ENCODE results near the gene CIBAR2. TPM values are rescaled to one million over a fixed set of nuclear protein-coding genes. Genes with fewer than 3 reads are reported as not detected.

The CIBAR2 gene
- total RNA-seq, 4 donors from 2014 or later, result 0.79 TPM; not detected in 3

DNA sequence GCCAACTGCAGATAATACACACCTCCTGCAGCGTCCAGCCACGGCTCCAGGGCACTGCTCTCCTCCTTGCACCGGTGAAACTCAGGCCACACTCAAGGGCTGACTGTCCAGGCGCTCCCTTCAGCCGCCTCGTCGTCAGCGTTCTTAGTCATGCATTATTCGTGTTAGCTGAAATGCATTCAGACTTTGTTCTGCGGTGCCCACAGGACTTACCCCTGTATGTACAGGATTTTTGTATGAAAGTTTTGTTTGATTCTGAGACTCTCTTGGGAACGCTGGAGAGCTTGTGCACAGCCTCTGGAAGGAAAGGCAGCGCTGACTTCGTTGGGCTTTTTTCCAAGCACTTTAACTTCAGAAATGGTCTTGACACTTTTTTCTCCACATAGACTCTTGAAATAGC, 22.1 kb downstream of the CIBAR2 start:
- no peaks in the 10 kb centered on the region for H3K9me3 ChIP-seq
- TF ChIP-seq CTCF (IDR thresholded peaks at IDR 0.05) (no peak), EP300 (IDR thresholded peaks at IDR 0.05; ENCODE audit: low read depth) (no peak), POLR2AphosphoS5 (IDR thresholded peaks at IDR 0.05) (no peak), POLR2A (IDR thresholded peaks at IDR 0.05) (no peak)
- no peaks in the 10 kb centered on the region for H3K27me3 ChIP-seq
- in situ Hi-C loops (cut with MboI; ENCODE audit: low pct_ligation_motif_present in 1 of 4, low pct_unique_long_range_greater_than_20kb in 1 of 4, low sequenced_read_pairs in 3 of 4), result no loop called here
- peaks cover 0 to 21% (median 16%) of the 10 kb centered on the region in 4 donors for H3K4me1 ChIP-seq
- 82% methylated on average over 13 of the region's 13 CpGs; no CpG with 5 or more reads in 1 of the 2 donors for WGBS, 2 donors (ENCODE audit: low coverage in 1 of 2)
- H3K36me3 ChIP-seq, result no peaks in the 10 kb centered on the region
- H3K27ac ChIP-seq, result no peak overlapping the region
- intact Hi-C loops (cut with DNase I; ENCODE audit: low total_unique reads), result no loop called here
- DNase-seq, result no peak
- H3K4me3 ChIP-seq, result no peak overlapping the region

DNA sequence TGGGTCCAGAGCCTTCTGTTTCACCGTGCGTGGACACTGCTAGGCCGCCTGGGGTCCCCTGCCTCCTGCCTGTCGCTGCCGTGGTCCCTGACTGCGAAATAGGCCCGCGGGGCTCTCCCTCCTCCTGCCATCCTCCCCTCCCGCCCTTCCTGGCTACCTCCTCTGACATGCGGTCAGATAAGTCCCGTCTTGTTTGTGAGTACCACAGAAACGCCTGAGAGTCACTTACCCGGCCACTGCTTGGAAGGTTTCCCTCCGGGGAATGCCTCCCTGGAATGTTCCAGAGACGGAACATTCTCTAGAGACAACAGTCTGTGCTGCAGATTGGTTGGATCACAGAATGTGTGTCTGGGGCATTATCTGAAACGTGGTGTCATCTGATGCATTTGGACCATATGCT, 22.7 kb downstream of the CIBAR2 start:
- intact Hi-C loops (cut with DNase I; ENCODE audit: low total_unique reads), result no loop called here
- H3K4me1 ChIP-seq, result peaks cover 0 to 21% (median 16%) of the 10 kb centered on the region in 4 donors
- no peak overlapping the region for H3K4me3 ChIP-seq
- no peak for TF ChIP-seq CTCF (IDR thresholded peaks at IDR 0.05)
- no peaks in the 10 kb centered on the region for H3K9me3 ChIP-seq
- in situ Hi-C loops (cut with MboI; ENCODE audit: low pct_ligation_motif_present in 1 of 4, low pct_unique_long_range_greater_than_20kb in 1 of 4, low sequenced_read_pairs in 3 of 4), result no loop called here
- DNase-seq, result no peak
- H3K27me3 ChIP-seq, result no peaks in the 10 kb centered on the region
- H3K27ac ChIP-seq, result no peak overlapping the region
- WGBS, 2 donors (ENCODE audit: low coverage in 1 of 2), result 70 to 89% methylated on average over 2 to 16 of the region's 16 CpGs
- H3K36me3 ChIP-seq, result no peaks in the 10 kb centered on the region

GRCh38 chr16:85088570-85089199, 23.6 kb downstream of the CIBAR2 start:
- TF ChIP-seq CTCF (IDR thresholded peaks at IDR 0.05) (no peak), POLR2A (IDR thresholded peaks at IDR 0.05) (no peak), POLR2AphosphoS5 (IDR thresholded peaks at IDR 0.05) (no peak), EP300 (IDR thresholded peaks at IDR 0.05; ENCODE audit: low read depth) (no peak)
- Histone ChIP-seq H3K36me3 (no peaks in the 10 kb centered on the region), H3K9me3 (no peaks in the 10 kb centered on the region), H3K27ac (no peak overlapping the region), H3K27me3 (no peaks in the 10 kb centered on the region), H3K4me1 (peaks cover 0 to 21% (median 16%) of the 10 kb centered on the region in 4 donors), H3K4me3 (no peak overlapping the region)
- no peak for DNase-seq
- in situ Hi-C loops (cut with MboI; ENCODE audit: low pct_ligation_motif_present in 1 of 4, low pct_unique_long_range_greater_than_20kb in 1 of 4, low sequenced_read_pairs in 3 of 4), result no loop called here
- 85% methylated on average over 31 of the region's 31 CpGs; no CpG with 5 or more reads in 1 of the 2 donors for WGBS, 2 donors (ENCODE audit: low coverage in 1 of 2)
- intact Hi-C loops (cut with DNase I; ENCODE audit: low total_unique reads), result no loop called here

DNA sequence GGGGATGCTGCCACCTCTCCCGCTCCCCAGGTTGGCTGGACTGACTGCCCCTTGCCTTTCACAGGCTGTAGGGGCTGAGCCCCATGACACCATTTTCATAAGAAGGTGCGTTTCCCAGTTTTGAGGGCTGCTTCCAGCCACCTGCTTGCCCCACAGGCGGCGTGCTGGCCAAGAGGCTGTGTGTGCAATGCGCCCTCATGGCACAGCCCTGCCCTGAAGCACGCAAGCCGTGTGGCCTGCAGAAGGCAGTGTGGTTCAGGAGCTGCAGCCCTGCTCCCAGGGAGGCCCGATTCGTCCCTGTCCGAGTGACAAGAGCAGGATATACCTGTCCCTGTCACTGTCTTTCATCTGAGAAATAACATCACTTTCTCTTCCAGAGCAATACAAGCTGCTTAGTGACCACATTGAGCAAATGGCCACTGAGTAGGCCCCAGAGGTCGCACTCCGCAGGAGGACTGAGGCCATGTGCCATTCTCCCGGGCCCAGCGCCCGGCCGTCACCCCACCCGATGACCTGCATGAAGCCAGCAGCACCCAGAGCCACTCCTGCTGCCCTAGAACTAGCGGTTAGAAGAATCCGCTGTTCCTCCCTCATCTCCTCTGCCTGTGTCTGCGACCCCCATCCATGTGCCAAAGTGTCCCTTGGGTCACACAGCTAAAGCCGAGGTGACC, 24.2 kb downstream of the CIBAR2 start:
- TF ChIP-seq EP300 (IDR thresholded peaks at IDR 0.05; ENCODE audit: low read depth) (no peak), POLR2AphosphoS5 (IDR thresholded peaks at IDR 0.05) (no peak), CTCF (IDR thresholded peaks at IDR 0.05) (no peak), POLR2A (IDR thresholded peaks at IDR 0.05) (no peak)
- intact Hi-C loops (cut with DNase I; ENCODE audit: low total_unique reads), result no loop called here
- no peaks in the 10 kb centered on the region for H3K36me3 ChIP-seq
- H3K27me3 ChIP-seq, result no peaks in the 10 kb centered on the region
- H3K4me1 ChIP-seq, result peaks cover 0 to 21% (median 16%) of the 10 kb centered on the region in 4 donors
- DNase-seq, result no peak
- H3K4me3 ChIP-seq, result no peak overlapping the region
- H3K27ac ChIP-seq, result no peak overlapping the region
- in situ Hi-C loops (cut with MboI; ENCODE audit: low pct_ligation_motif_present in 1 of 4, low pct_unique_long_range_greater_than_20kb in 1 of 4, low sequenced_read_pairs in 3 of 4), result no loop called here
- H3K9me3 ChIP-seq, result no peaks in the 10 kb centered on the region
- 90% methylated on average over 21 of the region's 21 CpGs; no CpG with 5 or more reads in 1 of the 2 donors for WGBS, 2 donors (ENCODE audit: low coverage in 1 of 2)
